Choroid plexus epithelial cell (primary cell): Measurements from ENCODE around the gene SIN3B.

ENCODE experiments used
- DNase-seq: peaks from one replicate; pipeline ENCODE4 v3.0.0-alpha.2; 2010; ENCODE audit warnings: low read depth
- H3K4me3 ChIP-seq: 2 replicates; pipeline ENCODE4 v1.5.1; 2011; ENCODE audit warnings: low read depth, mild to moderate bottlenecking, control low read depth, low read length, moderate library complexity
- CTCF ChIP-seq: conservative IDR thresholded peaks from 2 replicates; pipeline ENCODE4 v1.5.1; 2011; ENCODE audit warnings: low read depth, mild to moderate bottlenecking, control low read depth, inconsistent platforms, low read length, moderate library complexity

Gene SIN3B

GRCh38 chr19:16888629-16889365 lies 59.6 kb downstream of the SIN3B start, which contains the start of gene F2RL3:
Gene F2RL3 (plus strand): TSS chr19:16888999. CDS start chr19:16889190, 191 bp downstream.
- no peak for TF ChIP-seq CTCF
- no peak for DNase-seq
- H3K4me3 ChIP-seq: no peak within 1 kb of the TSS

- DNase-seq: no peak
- H3K4me3 ChIP-seq: no peak overlapping the region
- no peak for TF ChIP-seq CTCF
Measured at GRCh38 chr19:16889366-16889882, 60.2 kb downstream of the SIN3B start.

DNA sequence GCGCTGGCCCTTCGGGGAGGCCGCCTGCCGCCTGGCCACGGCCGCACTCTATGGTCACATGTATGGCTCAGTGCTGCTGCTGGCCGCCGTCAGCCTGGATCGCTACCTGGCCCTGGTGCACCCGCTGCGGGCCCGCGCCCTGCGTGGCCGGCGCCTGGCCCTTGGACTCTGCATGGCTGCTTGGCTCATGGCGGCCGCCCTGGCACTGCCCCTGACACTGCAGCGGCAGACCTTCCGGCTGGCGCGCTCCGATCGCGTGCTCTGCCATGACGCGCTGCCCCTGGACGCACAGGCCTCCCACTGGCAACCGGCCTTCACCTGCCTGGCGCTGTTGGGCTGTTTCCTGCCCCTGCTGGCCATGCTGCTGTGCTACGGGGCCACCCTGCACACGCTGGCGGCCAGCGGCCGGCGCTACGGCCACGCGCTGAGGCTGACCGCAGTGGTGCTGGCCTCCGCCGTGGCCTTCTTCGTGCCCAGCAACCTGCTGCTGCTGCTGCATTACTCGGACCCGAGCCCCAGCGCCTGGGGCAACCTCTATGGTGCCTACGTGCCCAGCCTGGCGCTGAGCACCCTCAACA lies 60.8 kb downstream of the SIN3B start:
- no peak overlapping the region for H3K4me3 ChIP-seq
- DNase-seq: no peak
- no peak for TF ChIP-seq CTCF

- no peak for TF ChIP-seq CTCF
- H3K4me3 ChIP-seq: no peak overlapping the region
- DNase-seq: no peak
Measured at GRCh38 chr19:16890461-16891184, 61.4 kb downstream of the SIN3B start.

DNA sequence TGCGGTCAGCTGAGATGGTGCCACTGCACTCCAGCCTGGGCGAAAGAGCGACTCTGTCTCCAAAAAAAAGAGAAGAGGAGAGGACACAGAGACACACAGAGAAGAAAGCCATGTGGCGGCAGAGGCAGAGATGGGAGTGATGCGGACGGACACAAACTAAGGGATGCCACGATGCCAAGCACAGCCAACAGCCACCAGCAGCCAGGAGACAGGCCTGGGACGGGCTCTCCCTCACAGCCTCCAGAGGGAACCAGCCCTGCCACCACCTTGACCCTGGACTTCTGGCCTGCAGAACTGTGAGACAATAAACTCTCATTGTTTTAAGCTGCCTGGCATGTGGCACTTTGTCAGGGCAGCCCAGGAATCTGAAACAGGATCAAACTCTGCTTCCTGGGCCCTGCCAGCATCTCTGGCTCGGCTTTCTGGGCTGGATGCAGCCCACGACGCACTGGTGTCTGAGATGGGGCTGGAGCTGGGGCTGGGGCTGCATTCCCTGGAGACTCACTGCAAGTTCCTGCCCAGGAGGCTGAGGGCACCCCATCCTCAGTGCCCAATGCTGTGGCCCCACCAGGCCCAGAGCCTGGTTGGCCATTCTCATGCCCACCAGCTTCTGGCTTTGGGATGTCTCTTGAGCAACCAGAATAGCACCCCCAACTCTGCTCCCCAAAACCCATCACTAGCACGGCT lies 62.6 kb downstream of the SIN3B start:
- DNase-seq: no peak
- no peak overlapping the region for H3K4me3 ChIP-seq

More for the DNA sequence above, 62.6 kb downstream of the SIN3B start:
- no peak for TF ChIP-seq CTCF
